ENCODE results near the gene NAV1.

Gene NAV1

DNA sequence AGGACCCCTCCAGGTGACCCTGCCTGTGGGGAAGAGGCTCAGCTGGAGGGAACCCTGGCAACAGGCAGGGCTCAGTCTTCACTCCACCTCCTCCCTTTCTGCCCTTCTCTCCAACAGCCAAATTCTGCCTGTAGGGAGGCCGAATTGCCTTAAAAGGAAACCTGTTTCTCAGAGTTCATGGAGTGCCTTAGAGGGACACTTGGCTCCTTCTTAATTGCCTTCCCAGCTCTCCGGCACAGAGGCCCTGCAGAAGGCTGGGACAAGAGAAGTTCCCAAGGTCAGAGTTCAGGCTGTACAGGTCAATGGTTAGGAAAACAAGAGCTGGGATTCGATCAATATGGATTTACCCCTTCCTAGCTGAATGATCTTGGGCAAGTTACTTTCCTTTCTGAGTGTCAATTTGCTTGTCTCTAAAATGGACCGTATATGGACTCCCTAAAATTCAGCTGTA is 38.2 kb upstream of the NAV1 start:
- FAIRE-seq (no peak), DNase-seq (ENCODE audit: insufficient read length, low spot score) (no peak)
- TF ChIP-seq, protein P1, sequence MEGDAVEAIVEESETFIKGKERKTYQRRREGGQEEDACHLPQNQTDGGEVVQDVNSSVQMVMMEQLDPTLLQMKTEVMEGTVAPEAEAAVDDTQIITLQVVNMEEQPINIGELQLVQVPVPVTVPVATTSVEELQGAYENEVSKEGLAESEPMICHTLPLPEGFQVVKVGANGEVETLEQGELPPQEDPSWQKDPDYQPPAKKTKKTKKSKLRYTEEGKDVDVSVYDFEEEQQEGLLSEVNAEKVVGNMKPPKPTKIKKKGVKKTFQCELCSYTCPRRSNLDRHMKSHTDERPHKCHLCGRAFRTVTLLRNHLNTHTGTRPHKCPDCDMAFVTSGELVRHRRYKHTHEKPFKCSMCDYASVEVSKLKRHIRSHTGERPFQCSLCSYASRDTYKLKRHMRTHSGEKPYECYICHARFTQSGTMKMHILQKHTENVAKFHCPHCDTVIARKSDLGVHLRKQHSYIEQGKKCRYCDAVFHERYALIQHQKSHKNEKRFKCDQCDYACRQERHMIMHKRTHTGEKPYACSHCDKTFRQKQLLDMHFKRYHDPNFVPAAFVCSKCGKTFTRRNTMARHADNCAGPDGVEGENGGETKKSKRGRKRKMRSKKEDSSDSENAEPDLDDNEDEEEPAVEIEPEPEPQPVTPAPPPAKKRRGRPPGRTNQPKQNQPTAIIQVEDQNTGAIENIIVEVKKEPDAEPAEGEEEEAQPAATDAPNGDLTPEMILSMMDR (IDR thresholded peaks at IDR 0.05; ENCODE audit: insufficient read depth, missing control alignments): no peak

DNA sequence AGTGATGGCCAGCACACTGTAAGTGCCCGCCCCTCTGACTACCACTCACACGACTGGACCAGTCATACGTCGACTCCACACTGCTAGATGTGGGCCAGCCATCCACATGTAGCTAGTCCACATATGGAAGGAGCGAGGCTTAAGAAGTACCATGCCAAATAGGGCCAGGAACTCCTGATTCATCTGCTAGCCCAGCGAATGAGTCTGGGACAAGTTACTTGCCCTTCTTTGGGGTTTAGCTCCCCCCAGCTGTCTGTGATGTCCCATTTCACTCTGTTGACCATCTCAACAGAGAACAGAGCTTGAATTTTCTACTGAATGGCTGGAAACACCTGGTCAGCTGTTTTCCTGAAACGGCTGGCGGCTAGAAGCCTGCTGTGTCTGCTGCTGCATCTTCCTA is 37.8 kb upstream of the NAV1 start:
- TF ChIP-seq, protein P1 (IDR thresholded peaks at IDR 0.05; ENCODE audit: insufficient read depth, missing control alignments): no peak
- DNase-seq (ENCODE audit: insufficient read length, low spot score) (no peak), FAIRE-seq (no peak)

DNA sequence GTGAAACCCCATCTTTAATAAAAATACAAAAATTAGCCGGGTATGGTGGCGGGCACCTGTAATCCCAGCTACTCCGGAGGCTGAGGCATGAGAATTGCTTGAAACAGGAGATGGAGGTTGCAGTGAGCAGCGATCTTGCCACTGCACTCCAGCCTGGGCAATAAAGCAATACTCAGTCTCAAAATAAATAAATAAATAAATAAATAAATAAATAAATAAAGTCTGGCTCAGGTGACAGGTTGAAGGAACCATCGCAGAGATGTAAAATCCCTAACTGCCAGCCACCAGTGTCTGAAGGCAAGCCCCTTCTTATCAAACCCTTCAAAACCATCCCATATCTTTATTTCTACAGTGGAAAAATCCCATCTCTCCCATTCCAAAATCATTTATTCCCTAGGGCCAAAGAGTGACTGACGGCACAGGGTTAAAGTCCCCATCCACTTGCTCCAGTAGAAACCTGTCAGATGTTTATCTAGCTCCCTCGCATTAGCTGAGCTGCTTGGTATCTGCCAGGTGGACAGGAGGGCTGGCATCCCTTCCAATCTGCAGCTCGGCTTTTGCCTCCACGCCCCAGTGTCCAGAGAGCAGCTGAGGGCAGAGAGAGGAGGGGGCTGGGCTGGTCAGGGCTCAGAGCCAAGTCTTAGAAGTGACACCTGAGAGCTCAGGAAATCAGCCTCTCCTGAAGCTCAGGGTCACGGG is 37.0 kb upstream of the NAV1 start:
- no peak for DNase-seq (ENCODE audit: insufficient read length, low spot score)
- FAIRE-seq: no peak
- TF ChIP-seq, protein P1 (IDR thresholded peaks at IDR 0.05; ENCODE audit: insufficient read depth, missing control alignments): no peak

DNA sequence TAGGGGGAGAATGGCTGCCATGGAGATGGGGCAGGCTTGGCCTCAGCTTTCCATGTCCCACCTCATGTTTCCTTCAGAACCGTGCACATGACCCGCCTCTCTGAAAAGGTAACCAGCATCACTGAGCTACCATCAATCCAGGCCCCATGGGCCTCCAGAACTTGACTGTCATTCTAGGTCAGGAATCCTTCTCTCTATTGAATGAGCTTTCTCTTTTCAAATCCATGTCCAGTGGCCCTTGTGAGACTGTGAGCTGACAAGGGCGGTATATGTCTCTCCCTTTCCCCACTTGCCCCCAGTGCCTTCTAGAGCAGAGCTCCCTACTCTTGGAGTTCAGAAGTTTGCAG is 36.4 kb upstream of the NAV1 start:
- no peak for DNase-seq (ENCODE audit: insufficient read length, low spot score)
- TF ChIP-seq, protein P1 (IDR thresholded peaks at IDR 0.05; ENCODE audit: insufficient read depth, missing control alignments): no peak
- no peak for FAIRE-seq

DNA sequence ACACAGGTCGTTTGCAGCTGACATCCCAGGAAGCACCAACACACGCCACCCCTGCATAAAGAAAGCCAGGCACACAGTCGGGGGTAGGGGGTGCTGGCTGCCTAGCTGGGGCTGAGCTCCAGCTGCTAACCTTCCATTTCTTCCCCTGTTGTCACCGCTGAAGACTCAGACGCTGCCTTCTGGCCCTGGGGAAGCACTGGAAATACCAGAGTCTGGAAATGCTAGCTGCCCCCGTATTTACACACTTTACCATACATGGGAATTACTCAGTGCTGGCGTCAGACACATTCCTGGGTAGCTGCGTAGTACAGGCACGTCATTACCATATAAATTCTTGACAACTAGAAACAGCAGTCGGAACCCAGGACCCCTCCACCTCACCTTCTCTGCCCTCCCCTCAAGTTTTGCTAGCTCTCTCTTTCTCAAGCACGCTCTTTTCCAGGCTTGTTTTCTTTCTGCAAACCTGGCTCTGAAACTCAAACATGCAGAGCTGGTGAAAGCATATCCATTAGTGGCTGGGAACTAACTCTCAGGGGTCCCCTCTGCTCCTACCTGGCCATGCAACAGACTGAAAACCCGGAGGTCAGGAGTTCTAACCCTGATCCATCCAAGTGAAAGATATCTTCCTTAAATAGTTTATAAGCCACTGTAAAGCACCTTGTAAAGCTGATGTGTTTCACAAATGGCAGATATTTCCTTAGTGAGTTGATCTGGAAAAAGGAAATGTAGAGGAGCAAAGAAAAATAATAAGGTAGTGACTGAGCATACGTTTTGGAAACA is 35.3 kb upstream of the NAV1 start:
- TF ChIP-seq, protein P1 (IDR thresholded peaks at IDR 0.05; ENCODE audit: insufficient read depth, missing control alignments): no peak
- FAIRE-seq (no peak), DNase-seq (ENCODE audit: insufficient read length, low spot score) (no peak)

DNA sequence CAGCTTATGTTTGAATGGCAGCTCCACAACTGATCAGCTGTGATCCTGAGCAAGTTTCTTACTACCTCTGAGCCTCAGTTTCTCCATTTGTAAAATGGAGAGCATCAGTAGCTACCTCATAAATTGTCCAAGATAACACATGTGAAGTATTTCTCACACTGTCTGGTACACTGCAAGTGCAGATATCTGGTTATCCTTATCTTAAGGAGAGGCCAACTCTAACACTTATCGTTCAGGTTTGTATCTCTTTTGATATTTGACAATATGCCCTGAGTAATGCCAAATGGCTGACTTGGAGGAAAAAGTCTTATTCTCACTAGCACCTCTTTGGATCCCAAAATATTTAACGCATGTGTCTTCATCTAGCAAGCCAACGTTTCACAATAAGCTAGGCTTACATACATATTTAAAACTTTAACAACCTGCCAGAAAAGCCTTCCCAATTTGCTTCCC is 34.7 kb upstream of the NAV1 start:
- FAIRE-seq (no peak), DNase-seq (ENCODE audit: insufficient read length, low spot score) (no peak)
- TF ChIP-seq, protein P1 (IDR thresholded peaks at IDR 0.05; ENCODE audit: insufficient read depth, missing control alignments): no peak
